Cerebellar cortex (tissue), 1 donor: ENCODE results near the gene FRY.
"Not testable (repeated sequence)": the region's sequence is repeated elsewhere in the genome, so short reads cannot be mapped to it uniquely, and the experiment has no call there.

ENCODE experiments used
- DNase-seq: peaks from one replicate; pipeline ENCODE4 v3.0.0-alpha.2; 2015; ENCODE audit warnings: low spot score

Gene FRY

DNA sequence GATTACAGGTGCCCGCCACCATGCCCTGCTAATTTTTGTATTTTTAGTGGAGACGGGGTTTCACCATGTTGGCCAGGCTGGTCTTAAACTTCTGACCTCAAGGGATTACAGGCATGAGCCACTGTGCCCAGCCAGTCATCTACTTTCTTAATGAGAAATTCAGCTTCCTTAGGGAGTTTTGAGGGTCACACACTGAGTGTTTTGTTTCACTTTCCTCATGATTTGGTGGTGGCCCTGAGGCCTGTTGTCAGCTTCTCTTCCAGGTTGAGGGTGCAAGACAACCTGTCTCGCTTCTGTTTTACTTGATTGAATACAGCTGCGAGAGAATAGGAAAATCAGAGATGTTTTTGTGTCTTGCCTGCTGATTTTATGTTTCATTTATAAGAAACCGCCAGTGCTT, 9.9 kb downstream of the FRY start:
- DNase-seq = no peak

DNA sequence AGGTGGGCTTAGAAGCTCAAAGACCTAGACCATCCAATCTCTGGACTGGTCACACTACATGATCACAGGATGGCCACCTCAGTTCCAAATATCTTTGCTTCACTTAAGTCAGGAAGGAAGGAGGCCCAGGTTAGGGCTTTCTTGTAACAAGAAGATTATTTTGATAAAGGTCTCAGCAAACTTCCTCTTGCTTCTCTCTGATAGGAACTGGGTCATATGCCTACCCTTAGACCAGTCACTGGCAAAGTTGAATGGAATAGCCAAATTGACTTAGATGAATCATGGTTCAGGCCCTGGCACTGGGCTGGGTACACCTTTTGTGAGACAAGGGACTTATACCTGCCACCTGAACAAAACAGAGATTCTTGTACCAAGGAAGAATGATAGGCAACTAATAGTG, 11.0 kb downstream of the FRY start:
- no peak for DNase-seq

DNA sequence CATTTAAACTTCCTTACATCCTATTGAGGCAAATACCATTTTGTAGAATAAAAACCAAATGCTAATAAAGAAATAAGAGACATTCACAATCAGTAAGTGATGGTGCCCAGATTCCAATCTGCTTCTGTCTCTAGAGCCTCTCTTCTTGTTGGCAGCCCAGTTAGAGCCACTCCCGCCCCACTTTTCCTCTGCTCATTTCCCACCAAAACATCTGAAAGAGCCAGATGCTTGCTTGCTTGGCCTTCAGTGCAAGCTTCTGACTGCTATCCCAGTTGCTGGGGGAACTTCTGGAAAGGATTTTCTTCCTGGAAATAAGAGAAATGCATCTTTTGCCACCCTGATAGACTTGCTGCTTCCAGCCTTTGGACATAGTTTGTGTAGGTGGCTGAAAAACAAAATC, 12.9 kb downstream of the FRY start:
- no peak for DNase-seq

DNA sequence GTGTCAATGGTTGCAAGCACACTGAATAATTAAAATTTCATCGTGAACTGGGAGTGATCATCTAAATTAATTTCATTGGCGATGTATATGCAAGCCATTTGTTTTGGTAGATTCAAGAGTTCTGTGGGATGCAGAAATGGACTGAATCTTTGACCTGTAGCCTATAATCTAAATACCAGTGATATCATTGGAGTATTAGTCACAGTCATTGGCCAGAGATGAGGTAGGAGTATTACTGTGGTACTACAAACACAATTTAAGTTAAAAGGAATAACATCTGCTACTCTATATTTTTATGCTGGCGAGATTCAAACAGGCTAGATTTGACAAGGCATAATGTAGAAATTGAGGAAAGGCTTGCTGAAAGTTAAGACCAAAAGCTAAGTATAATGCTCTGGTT, 14.0 kb downstream of the FRY start:
- DNase-seq = no peak

DNA sequence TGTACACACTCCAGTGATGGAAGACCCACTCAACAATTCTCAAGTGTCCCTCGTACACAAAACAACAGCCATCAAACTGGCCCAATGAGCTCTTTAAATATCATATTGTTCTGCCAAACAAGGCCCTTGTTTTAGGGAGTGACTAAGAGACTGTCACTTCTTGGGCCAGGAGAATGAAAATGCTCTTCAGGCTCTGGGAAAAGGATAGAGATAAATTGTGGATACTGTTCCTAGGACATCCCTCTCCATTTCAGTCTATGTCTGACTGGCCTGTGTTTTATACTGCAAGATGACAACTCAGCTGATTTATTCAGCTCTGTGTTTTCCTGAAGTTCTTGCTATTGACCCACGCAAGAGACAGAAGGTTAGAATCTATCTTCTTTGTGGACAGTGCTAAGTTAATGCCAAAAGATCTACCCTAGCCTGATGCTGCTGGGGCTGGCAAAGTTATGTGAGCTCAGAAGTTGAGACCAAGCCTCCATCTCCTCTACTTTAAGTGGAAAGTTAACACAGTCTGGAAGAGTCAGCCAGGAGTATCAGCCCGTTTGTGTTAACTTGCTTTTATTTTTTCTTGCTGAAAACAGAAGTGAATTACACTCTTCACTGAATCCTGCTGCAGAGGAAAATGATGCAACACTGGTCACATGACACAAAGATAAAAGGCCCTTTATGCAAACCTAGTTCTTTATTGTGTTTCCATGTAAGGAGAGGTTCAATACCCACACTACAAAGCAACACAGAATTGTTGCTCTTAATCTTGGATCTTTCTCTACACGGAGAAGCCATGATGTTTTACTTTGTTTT, 14.6 kb downstream of the FRY start:
- peak; percentile 33 for DNase-seq

DNA sequence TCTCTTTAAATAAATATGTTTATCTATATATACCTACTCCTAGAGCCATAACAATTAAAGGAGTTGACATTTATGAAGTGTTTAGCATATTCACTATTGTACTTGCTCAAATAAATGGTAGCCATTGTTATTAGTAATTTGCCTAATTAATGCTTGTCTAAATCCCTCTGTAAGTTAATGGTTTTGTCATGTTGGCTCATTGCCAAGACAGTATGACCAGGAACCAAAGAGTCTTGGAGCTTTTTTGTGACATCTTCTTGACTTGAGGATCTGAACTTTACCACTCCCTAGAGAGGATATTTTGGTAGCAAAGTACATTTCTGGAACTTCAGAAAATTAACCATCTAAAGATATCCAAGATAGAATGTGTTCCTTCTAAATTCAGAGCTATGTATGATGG, 15.5 kb downstream of the FRY start:
- DNase-seq = no peak

DNA sequence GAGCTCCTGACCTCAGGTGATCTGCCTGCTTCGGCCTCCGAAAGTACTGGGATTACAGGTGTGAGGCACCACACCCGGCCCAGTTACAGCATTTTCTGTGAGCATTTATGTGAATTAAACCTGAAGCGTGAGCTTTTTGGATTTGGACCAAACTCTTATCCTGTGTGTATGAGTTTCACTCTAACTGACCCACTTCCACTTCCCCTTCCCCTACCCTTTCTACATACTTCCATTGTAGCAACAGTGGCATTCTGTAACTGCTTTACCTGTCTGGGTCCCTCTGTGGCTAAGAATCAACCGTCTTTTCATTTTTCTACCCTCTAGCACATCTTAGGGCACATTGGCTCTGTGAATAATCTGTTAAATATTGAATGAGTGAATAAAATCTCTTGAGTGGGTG, 16.2 kb downstream of the FRY start:
- DNase-seq = no peak

DNA sequence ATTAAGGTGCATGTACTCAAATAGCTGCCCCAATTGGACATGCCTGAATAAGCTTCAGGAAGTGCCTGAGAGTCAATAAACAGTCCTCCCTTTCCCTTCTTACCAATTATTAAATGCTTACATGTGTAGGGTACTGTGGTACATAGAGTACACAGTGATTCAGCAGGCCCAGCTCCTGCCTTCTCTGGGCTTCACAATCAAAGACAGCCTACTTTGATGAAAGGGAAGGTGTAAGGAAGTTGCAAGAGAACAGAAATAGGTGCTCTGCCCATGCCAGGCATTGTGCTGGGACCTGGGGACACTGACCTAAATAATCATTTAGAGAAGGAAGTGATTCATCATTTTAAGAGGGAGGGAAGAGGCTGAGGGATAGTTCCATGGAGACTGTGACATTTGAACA, 17.2 kb downstream of the FRY start:
- no peak for DNase-seq

DNA sequence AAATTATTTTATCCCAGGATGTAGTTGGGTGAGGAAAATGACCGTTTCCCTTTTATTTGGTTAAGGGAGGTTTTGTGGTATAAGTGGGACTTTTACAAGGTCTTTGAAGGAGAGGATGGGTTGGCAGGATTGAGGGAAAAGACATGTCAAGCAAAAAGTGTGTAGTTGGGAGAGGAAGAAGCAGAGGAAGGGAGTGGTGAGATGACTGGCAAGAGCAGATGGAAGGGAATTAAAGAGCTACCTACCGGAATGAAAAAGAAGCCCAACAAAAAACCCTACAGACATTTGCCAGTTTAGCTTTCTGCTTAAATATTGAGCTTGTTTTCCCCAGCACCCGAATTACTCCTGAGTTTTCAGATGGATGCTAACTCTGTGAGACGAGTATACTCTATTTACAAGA, 19.6 kb downstream of the FRY start:
- no peak for DNase-seq

DNA sequence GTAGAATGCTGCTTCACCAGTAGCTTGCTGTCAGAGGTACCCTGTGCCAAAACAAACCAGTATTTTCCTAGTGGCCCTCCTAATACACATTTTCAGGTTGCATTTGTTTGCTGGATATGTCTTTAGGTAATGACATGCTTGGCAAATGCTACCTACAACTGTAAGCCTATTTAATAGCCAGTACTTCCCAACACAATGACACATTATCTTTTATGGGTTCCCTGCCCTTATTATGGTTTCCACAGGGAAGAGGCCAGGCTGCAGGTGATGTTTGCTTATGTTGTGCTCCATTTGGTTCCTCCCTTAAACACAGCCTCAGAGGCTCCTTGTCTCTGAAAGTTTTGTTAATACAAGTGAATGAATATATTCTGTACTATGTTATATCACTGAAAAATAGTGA, 24.7 kb downstream of the FRY start:
- DNase-seq = no peak

DNA sequence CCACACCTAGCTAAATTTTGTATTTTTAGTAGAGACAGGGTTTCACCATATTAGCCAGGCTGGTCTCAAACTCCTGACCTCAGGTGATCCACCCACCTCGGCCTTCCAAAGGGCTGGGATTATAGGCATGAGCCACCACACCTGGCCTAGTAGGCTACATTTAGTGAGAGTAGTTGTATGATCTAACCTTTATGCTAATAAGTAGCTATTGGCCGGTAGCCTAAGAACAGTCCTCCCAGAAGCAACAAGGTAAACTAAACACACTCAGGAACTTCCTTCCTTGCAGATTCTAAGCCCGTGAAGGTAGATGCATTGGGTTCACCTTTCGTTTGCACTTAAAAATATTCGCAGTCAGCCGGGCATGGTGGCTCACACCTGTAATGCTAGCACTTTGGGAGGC, 25.8 kb downstream of the FRY start:
- not testable (repeated sequence) for DNase-seq

DNA sequence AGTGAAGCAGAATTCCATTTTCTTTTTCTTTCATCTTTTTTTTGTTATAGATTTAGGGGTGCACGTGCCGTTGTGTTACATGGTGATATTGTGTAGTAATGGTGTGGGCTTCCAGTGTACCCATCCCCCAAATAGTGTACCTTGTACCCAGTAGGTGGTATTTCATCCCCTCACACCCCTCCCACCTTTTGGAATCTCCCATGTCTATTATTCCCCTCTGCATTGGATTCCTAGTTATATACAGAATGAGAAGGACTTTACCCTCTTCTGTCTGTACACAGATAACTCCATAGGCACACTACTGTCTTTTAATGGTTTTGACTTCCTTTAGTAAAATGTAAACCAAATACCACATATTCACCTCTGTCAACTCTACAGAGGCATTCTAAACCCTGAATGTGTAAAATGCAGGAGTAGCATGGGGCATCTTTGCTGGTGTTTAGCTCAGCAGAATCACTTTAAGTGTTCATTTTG, 28.0 kb downstream of the FRY start:
- DNase-seq = no peak

DNA sequence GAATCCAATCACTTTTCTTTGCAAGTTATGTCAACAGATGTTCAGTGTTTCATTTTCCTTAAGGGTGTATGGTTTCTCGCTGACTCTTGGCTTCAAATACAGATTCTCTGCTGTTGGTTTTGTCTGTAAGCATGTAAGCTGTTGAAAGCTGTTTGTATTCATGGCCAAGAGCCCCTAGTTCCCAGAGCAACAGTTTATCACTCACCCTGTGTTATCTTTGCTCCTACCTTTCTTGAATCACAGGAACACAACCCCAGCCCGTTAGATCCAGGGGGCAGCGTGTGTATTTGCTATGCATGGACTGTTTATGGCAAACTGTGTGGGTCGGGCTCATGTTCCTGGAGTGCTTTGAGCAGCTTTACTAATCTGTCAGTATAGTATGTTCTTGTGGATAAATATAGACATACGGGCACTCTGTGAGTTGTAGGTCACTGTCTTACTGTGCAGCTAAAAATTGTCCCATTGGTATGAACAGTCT, 28.9 kb downstream of the FRY start:
- DNase-seq = no peak

DNA sequence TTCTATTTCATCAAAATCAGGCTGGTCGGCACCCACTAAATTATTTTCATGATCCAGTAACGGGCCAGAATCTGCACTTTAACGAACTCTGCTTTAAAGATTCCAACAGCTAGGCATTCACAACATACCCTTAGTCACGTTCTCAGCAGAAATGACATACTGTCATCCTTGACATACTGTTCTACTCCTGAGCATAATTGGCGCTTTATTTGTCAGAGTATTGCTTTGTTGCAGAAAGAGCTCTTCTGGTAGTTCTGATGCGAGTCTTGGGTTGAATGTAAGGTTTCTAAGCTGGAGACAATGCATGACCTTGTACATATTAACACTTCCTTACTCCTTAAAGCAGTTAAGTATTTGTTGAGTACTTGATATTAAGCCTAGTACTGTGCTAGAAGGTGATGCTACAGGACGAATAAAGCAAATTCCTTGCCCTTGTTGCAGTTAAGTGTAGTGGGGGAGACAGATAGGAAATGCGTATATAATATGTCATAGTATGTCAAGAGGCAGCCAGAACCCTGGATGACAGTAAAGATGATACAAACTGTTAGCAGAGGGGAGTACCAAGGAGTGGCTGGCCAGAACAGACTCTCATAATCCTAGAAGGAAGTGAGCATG, 32.2 kb downstream of the FRY start:
- DNase-seq = no peak

DNA sequence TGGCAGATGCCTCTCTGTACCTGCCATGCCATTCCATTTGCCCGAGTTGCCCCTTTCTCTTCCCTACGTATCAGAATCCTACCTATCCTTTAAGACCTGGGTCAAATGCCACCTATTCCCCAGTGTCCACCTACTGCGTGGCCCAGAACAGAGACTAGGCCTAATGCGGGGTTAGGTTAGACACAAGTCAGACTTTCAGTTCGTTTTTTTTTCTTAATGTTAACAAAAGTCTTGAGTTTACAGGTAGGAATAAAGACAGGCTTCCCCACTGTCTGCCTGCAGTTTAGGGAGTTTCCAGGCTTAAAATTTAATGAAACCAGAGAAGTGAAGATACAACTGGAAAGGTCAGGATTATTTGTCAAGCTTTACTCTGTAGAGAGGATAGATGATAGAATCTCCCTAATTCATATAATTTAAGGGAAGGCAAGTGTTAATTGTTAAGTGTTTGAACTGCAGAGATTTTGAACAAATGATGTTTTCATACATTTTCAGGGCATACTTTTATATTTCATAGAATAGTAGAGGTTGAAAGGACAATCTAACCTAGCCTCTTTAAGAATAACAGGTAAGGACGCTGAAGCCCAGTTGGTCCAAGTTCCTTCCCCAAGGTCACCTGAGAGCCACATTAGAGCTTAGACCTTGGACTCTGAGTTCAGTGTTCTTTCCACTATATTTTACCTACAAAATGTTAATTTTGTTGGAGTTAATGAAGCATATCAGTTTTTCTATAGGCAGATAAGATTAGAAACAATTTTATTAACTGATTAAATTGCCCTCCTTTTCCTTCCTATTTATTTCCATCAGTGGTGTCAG, 35.8 kb downstream of the FRY start:
- DNase-seq = no peak

DNA sequence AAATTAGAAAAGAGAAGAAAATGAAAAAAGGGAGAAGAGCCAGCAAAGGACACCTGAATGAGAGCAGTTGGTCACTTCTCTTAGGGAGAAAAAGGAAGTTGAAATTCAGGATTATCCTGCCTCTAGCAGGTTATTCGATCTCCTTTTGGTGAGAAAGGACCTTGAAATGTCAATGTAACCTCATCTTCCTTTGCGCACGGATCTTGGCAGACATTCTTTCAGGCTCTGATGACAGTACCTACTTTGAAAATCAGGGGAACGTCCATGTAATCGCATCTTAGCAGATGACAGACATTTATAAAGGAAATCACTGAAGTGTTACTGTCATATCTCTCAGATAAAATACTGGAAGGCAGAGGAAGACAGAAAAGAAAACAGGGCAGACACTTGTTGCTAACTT, 36.7 kb downstream of the FRY start:
- DNase-seq = no peak

DNA sequence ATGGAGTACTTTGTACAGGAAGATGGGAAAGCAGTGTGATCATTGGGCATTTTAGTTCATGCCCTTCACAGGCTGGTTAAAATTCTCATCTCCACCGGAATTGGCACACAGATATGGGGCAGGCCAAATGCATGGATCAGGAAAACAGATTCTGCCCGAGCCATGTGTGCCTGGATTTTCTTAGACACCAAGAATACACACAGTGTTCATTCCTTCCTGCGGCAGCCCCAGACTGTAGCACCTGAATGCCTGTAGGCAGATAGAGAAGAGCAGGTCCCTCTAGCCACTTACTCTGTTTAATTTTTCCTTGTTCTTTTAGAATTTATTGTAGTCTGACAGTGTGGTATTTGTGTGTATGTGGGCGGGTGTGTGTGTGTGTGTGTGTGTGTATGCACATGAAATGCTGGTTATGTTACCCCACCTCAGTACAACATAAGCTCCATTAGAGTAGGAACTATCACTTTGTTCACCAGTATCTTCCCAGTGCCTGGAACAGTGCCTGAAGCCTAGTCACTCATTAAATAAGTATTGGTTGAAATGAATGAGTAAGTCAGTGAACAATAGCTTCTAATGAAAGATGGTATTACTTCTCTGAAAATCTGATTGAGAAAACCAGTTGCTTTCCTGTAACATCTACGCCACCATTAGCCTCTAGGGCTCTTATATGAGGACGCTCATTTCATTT, 41.7 kb downstream of the FRY start:
- DNase-seq = no peak

DNA sequence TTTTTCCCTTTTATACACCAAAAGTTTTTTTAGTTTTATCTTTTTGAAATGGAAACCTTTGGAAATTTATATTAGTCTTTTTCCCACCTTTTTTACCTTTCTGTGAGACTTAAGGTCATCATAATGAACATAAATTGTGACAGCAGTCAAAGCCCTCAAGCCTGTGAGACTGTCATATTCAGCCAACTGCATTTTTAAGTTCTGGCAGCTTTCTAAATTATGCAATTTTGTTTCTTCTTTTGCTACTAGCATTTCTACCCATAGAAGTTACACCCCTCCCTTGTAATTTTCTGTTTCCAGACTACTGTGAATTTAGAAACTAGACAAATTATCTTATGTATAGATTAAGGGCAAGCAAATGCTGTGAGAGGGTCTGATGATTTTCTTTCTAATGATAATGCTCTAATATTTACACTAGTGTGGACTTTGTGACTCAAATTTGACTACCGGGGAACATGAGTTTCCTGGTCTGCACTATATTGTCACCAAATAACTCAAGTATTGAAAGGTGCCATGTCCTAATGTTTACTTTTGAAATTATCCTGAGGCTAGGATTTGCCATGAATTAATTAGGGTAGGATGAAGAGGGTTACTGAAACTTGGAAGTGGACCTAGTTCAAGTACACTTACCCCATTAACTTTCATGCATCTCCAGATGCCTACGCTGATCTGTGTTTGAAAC, 43.7 kb downstream of the FRY start:
- no peak for DNase-seq

DNA sequence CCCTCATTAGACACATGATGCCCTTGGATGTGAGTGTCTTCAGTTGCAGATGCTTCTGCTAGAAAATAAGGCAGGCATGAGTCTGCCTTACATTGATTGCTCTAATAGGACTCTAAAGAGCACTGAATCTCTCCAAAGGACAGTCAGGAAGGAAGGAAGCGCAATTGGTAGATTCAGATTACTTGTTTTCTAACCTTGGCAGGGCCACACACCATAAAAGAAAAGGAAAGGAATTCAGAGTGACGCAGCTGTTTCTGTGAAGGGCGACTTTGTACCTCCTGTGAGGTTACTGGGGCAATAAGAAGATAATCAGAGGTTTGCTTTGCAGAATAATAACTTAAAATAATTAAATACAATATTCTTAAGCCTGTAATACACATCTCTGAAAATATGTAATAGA, 48.0 kb downstream of the FRY start:
- DNase-seq = no peak

DNA sequence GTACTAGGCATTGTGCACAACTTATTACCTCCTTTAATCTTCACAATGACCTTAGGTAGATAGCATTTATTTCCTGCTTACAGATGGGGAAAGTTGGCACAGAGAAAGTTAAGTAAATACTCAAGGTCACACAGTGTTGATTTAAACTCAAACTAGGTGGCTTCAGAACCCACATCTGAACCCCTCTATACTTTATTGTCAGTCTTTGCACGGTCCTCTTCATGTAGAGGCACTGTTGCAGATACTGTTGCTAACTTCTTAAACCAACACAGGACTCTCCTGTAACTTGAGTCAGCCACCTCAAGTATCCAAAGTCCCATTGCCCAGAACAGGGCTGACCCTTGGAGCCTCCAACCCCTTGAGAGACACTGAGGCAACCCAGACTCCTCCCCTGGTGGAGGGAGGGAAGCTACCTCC, 48.8 kb downstream of the FRY start:
- DNase-seq = no peak

DNA sequence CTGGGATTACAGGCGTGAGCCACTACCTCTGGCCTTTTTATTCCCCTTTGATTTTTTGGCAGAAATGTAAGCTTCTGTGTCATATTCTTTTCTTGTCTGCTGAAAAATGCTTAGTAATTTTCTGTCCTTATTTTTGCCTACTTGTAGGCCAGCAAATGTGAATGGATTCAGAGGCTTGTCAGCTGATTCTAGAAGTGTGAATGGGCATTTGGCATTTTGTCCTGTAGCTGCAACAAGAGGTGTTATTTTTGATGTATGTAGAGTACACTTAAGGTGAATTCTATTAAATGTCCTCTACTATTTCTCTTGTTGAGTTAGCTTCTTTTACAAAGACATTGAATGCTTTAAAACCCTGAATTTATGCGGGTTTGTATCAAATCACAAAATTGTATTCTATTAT, 50.0 kb downstream of the FRY start:
- DNase-seq = no peak

DNA sequence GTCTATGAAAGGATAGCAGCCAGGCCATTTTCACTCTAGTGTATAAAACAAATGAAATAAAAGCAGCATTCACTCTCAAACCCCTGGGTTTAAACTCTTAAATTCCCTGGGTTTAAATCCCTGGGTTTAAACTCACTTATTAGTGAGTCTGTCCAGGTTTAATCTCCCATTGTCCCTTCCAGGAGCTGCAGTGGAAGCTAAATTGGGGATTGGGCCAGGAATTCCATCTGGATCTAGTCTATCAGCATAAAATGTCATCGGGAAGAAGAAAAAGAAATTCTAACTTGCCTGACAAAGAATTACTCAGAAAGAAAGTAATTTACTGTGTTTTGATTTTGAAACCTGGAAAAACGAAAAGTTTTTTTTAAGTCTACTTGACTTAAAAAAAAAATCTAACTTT, 54.8 kb downstream of the FRY start:
- peak; percentile 60 for DNase-seq
